ENCODE results near the gene CFAP157.

DNA sequence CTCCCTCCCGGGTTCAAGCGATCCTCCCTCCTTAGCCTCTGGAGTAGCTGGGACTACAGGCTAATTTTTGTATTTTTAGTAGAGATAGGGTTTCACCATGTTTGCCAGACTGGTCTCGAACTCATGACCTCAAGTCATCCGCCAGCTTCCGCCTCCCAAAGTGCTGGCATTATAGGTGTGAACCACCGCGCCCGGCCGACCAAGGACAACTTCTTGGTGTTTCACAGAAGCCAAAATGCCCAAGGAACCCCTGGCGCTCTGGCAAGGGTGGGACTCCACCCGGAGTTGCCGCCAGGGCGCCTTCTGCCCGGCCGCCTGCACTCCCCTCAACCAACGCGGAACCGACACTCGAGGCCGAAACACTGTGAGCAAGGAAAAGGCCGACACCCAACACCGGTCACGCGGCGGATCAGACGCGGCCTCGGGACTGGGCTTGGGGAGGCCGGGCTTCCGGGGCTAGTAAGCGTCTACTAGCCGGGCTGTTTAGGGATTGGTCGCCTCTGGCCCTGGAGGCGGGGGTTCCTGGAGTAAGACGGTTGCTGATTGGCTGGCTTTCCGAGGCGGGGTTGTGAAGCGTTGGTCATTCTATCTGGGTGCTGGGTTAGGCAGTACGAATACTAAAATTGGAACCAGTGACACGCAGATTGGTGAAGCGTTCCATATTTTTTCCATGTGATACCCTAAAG, 7.7 kb upstream of the CFAP157 start:
- TF ChIP-seq, protein P1, sequence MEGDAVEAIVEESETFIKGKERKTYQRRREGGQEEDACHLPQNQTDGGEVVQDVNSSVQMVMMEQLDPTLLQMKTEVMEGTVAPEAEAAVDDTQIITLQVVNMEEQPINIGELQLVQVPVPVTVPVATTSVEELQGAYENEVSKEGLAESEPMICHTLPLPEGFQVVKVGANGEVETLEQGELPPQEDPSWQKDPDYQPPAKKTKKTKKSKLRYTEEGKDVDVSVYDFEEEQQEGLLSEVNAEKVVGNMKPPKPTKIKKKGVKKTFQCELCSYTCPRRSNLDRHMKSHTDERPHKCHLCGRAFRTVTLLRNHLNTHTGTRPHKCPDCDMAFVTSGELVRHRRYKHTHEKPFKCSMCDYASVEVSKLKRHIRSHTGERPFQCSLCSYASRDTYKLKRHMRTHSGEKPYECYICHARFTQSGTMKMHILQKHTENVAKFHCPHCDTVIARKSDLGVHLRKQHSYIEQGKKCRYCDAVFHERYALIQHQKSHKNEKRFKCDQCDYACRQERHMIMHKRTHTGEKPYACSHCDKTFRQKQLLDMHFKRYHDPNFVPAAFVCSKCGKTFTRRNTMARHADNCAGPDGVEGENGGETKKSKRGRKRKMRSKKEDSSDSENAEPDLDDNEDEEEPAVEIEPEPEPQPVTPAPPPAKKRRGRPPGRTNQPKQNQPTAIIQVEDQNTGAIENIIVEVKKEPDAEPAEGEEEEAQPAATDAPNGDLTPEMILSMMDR (IDR thresholded peaks at IDR 0.05; ENCODE audit: extremely low read depth in 1 of 2, insufficient read depth in 1 of 2, low read depth in 1 of 2, low read length in 2 of 2), result peak in 1 of 2 donors; percentile 10
- TF ChIP-seq POLR2A (IDR thresholded peaks at IDR 0.05; ENCODE audit: low read depth, low read length) (peak; percentile 42), EZH2 (IDR thresholded peaks at IDR 0.05; ENCODE audit: borderline replicate concordance, low read depth, low read length, severe bottlenecking) (no peak), FOS (IDR thresholded peaks at IDR 0.05; ENCODE audit: borderline replicate concordance, insufficient read depth, low read length) (no peak), POLR2AphosphoS5 (IDR thresholded peaks at IDR 0.05; ENCODE audit: insufficient read depth, low read depth, low read length) (peak; percentile 62), JUN (IDR thresholded peaks at IDR 0.05; ENCODE audit: borderline replicate concordance, insufficient read depth, insufficient read length, low read depth) (no peak)
- TF ChIP-seq, protein P2, sequence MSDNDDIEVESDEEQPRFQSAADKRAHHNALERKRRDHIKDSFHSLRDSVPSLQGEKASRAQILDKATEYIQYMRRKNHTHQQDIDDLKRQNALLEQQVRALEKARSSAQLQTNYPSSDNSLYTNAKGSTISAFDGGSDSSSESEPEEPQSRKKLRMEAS (IDR thresholded peaks at IDR 0.05; ENCODE audit: insufficient read depth, insufficient read length), result peak; percentile 67

Data from endothelial cell of umbilical vein (primary cell).